ENCODE measurements around the gene INPP5A.

INPP5A gene

DNA sequence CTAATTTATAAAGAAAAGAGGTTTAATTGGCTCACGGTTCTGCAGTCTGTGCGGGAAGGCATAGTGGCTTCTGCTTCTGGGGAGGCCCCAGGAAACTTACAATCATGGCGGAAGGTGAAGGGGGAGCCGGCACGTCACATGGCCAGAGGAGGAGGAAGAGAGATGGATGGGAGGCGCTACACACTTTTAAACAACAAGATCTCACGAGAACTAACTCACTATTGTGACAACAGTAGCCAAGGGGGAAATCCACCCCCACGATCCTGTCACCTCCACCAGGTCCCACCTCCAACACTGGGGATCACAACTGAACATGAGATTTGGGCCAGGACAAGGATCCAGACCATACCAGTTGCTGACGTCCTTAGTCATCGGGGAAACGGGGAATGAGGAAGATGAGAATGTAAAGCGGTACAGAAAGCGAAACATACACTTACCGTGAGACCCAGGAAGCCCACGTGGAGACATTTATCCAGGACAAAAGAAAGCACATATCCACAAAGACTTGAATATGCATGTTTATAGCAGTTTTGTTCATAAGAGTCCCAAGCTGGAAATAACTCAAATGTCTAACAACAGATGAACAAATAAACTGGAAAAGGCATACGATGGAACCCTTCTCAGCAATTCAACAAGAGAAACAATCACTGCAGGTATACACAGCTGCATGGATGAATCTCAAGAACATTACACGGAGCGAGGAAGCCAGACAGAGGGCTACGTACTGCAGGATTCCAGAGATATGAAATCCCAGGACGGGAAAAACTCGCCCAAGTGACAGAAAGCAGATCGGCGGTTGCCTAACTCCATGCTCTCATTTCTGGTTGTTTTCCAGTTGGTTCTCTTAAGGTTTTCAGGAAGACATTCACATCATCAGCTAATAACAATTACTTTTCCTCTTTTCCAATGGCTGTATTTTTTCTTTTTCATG lies 26.2 kb upstream of the INPP5A start:
- TF ChIP-seq, protein P1, sequence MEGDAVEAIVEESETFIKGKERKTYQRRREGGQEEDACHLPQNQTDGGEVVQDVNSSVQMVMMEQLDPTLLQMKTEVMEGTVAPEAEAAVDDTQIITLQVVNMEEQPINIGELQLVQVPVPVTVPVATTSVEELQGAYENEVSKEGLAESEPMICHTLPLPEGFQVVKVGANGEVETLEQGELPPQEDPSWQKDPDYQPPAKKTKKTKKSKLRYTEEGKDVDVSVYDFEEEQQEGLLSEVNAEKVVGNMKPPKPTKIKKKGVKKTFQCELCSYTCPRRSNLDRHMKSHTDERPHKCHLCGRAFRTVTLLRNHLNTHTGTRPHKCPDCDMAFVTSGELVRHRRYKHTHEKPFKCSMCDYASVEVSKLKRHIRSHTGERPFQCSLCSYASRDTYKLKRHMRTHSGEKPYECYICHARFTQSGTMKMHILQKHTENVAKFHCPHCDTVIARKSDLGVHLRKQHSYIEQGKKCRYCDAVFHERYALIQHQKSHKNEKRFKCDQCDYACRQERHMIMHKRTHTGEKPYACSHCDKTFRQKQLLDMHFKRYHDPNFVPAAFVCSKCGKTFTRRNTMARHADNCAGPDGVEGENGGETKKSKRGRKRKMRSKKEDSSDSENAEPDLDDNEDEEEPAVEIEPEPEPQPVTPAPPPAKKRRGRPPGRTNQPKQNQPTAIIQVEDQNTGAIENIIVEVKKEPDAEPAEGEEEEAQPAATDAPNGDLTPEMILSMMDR (IDR thresholded peaks at IDR 0.05; ENCODE audit: low read length, missing control alignments): no peak
- H3K4me3 ChIP-seq (replicated peaks; ENCODE audit: low read depth, low read length): no peak overlapping the region
- DNase-seq (ENCODE audit: low read depth): peak; percentile 48

GRCh38 chr10:132512052-132512442 lies 25.5 kb upstream of the INPP5A start:
- DNase-seq (ENCODE audit: low read depth): no peak
- no peak overlapping the region for H3K4me3 ChIP-seq (replicated peaks; ENCODE audit: low read depth, low read length)
- TF ChIP-seq, protein P1 (IDR thresholded peaks at IDR 0.05; ENCODE audit: low read length, missing control alignments): no peak

- H3K4me3 ChIP-seq (replicated peaks; ENCODE audit: low read depth, low read length): no peak overlapping the region
- no peak for DNase-seq (ENCODE audit: low read depth)
- TF ChIP-seq, protein P1 (IDR thresholded peaks at IDR 0.05; ENCODE audit: low read length, missing control alignments): no peak
Measured at GRCh38 chr10:132512693-132513345, 24.8 kb upstream of the INPP5A start.

GRCh38 chr10:132514821-132515520 lies 22.6 kb upstream of the INPP5A start:
- TF ChIP-seq, protein P1 (IDR thresholded peaks at IDR 0.05; ENCODE audit: low read length, missing control alignments): no peak
- no peak for DNase-seq (ENCODE audit: low read depth)
- H3K4me3 ChIP-seq (replicated peaks; ENCODE audit: low read depth, low read length): no peak overlapping the region

DNA sequence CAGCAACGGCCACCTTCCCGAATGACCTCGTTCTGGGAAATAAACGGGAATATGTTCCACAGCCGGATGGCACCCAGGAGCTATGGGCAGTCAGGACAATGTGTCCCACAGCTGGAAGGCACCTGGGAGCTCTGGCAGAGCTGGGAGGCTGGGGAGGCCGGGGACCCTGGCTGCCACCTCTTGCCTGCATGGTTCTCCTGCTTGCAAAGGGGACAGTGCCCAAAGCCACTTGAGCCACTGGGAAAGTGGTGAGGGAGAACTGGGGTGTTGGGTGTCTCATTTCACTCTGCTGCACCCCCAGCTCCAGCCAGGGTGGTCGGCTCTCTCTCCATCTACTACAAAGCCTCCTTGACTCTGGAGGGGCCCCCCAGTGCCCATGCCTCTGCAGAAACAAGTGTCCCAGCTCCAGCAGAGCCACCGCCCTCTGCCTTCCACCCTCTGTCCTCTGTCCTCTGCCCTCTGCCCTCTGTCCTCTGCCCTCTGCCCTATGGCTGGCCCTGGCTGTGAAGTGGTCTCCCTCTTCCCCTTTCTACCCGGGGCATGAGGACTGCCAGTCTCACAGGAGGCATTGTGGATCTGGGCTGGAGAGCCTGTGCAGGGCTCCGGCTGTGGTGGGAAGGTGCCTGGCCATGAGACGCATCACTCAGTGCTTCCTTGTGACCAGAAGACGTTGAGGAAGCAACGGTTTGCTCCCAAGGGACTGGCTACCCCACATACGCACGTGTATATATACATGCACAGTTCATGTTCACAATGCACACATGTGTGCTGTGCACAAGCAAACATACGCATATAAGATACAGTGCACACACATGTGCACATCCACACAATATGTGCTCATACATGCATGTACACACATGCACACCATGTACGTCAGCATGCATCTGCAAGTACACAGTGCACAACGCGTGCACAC lies 21.5 kb upstream of the INPP5A start:
- no peak overlapping the region for H3K4me3 ChIP-seq (replicated peaks; ENCODE audit: low read depth, low read length)
- TF ChIP-seq, protein P1 (IDR thresholded peaks at IDR 0.05; ENCODE audit: low read length, missing control alignments): no peak
- no peak for DNase-seq (ENCODE audit: low read depth)
